ENCODE results near the gene CCDC51. TPM values are rescaled to one million over a fixed set of nuclear protein-coding genes. Genes with fewer than 3 reads are reported as not detected.

The CCDC51 gene
- total RNA-seq, 1 experiment from 2014 or later: 29.3 TPM

- peak within 1 kb of the TSS; percentile 84 for H3K4me2 ChIP-seq (ENCODE audit: low read length)
- H2AFZ ChIP-seq (ENCODE audit: low read depth, low read length, poor library complexity, severe bottlenecking): no peak within 1 kb of the TSS
- peak within 1 kb of the TSS; percentile 82 for H3K27ac ChIP-seq (ENCODE audit: low read depth, low read length)
- H3K9ac ChIP-seq (ENCODE audit: low read length): peak within 1 kb of the TSS; percentile 87
- H3K27me3 ChIP-seq (ENCODE audit: insufficient read depth, low read length): no peaks in the 10 kb centered on the region
- intact Hi-C loops (cut with micrococcal nuclease): no loop called here
- CTCF ChIA-PET: interaction anchor here (1.0 to 4.6 kb wide), 5 partner anchors 11 to 252 kb away, joined by 3 to 50 read pairs (median 5); no protein-coding TSS in a partner anchor
- peak; percentile 88 for ATAC-seq
- H3K4me1 ChIP-seq (ENCODE audit: control insufficient read depth in 1 of 2, insufficient read depth in 2 of 2, low read length in 2 of 2): peaks cover 14 to 27% of the 10 kb centered on the region in 2 experiments
- POLR2A ChIA-PET: interaction anchor here (1.1 to 1.7 kb wide), 8 partner anchors 10 to 189 kb away, joined by 3 to 13 read pairs (median 4); partner anchors contain the start of genes PFKFB4 and SLC26A6
- peak; percentile 62 for DNase-seq (ENCODE audit: low read depth, low spot score)
- H3K9me2 ChIP-seq (ENCODE audit: insufficient read depth): no peaks in the 10 kb centered on the region
- H3K4me3 ChIP-seq (replicated peaks in 1 of 2; ENCODE audit: low read depth in 1 of 2, low read length in 2 of 2): peak within 1 kb of the TSS; percentile 96 to 97
- RAD21 ChIA-PET (ENCODE audit: low non-redundant PET in 1 of 2, low total read pairs in 2 of 2, uncharacterized antibody in 2 of 2, unreplicated experiment in 2 of 2): interaction anchor here in 1 of 2 experiments (0.6 to 1.9 kb wide), 3 partner anchors 10 to 110 kb away, joined by 3 to 4 read pairs (median 3); partner anchors contain the start of gene PFKFB4
- H3K9me3 ChIP-seq (ENCODE audit: control insufficient read depth in 1 of 2, insufficient read depth in 1 of 2, low read depth in 1 of 2, low read length in 2 of 2): no peaks in the 10 kb centered on the region
- peaks cover 48% of the 10 kb centered on the region for H3K79me2 ChIP-seq (ENCODE audit: insufficient read depth, low read length)
- H3K36me3 ChIP-seq (ENCODE audit: control insufficient read depth in 1 of 2, insufficient read depth in 2 of 2, low read length in 2 of 2): peaks cover 16 to 37% of the 10 kb centered on the region in 2 experiments
- H4K20me1 ChIP-seq (ENCODE audit: insufficient read depth): no peaks in the 10 kb centered on the region
- no TSS peak for BruUV-seq (replicated peaks)
- TF ChIP-seq EZH2phosphoT487 (IDR thresholded peaks at IDR 0.05; ENCODE audit: borderline replicate concordance) (no peak), ELF1 (IDR thresholded peaks at IDR 0.05; ENCODE audit: borderline replicate concordance, low read depth) (no peak), ZNF274 (IDR thresholded peaks at IDR 0.05; ENCODE audit: low read depth, low read length) (no peak), EZH2 (IDR thresholded peaks at IDR 0.05) (no peak), ZFX (IDR thresholded peaks at IDR 0.05) (peak; percentile 88), ATF3 (IDR thresholded peaks at IDR 0.05) (no peak), SP1 (IDR thresholded peaks at IDR 0.05; ENCODE audit: low read depth) (no peak), SRF (IDR thresholded peaks at IDR 0.05; ENCODE audit: low read depth) (no peak), POLR2A (IDR thresholded peaks at IDR 0.05; ENCODE audit: borderline replicate concordance, extremely low read depth, insufficient read depth, insufficient read length) (peak; percentile 95), RAD21 (IDR thresholded peaks at IDR 0.05; ENCODE audit: low read depth) (no peak), CBX3 (IDR thresholded peaks at IDR 0.05; ENCODE audit: low read depth) (no peak), POLR2AphosphoS5 (IDR thresholded peaks at IDR 0.05; ENCODE audit: low read depth, low read length) (peak; percentile 99), SIN3A (IDR thresholded peaks at IDR 0.05; ENCODE audit: low read depth) (no peak), REST (IDR thresholded peaks at IDR 0.05; ENCODE audit: low read depth) (no peak), TCF7L2 (IDR thresholded peaks at IDR 0.05; ENCODE audit: borderline replicate concordance, extremely low read depth, insufficient read depth, insufficient read length) (peak; percentile 41), JUND (IDR thresholded peaks at IDR 0.05) (no peak), YY1 (IDR thresholded peaks at IDR 0.05; ENCODE audit: extremely low read depth, insufficient replicate concordance, low read depth, low read length) (peak; percentile 70), FOSL1 (IDR thresholded peaks at IDR 0.05; ENCODE audit: low read depth) (no peak), EGR1 (IDR thresholded peaks at IDR 0.05; ENCODE audit: low read depth) (no peak)
- TF ChIP-seq, protein P1, sequence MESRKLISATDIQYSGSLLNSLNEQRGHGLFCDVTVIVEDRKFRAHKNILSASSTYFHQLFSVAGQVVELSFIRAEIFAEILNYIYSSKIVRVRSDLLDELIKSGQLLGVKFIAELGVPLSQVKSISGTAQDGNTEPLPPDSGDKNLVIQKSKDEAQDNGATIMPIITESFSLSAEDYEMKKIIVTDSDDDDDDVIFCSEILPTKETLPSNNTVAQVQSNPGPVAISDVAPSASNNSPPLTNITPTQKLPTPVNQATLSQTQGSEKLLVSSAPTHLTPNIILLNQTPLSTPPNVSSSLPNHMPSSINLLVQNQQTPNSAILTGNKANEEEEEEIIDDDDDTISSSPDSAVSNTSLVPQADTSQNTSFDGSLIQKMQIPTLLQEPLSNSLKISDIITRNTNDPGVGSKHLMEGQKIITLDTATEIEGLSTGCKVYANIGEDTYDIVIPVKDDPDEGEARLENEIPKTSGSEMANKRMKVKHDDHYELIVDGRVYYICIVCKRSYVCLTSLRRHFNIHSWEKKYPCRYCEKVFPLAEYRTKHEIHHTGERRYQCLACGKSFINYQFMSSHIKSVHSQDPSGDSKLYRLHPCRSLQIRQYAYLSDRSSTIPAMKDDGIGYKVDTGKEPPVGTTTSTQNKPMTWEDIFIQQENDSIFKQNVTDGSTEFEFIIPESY (IDR thresholded peaks at IDR 0.05; ENCODE audit: extremely low read depth, insufficient replicate concordance, low read length): peak; percentile 40
- TF ChIP-seq, protein P2, sequence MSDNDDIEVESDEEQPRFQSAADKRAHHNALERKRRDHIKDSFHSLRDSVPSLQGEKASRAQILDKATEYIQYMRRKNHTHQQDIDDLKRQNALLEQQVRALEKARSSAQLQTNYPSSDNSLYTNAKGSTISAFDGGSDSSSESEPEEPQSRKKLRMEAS (IDR thresholded peaks at IDR 0.05): no peak
Observed at GRCh38 chr3:48446425-48447193, 6.7 kb upstream of the CCDC51 start, which contains the start of gene ATRIP. TSS of gene ATRIP (plus strand) at chr3:48446737. CDS start at chr3:48446846, 109 bp downstream.
